ENCODE measurements around the gene CIAO3. TPM values are rescaled to one million over a fixed set of nuclear protein-coding genes. Genes with fewer than 3 reads are reported as not detected.
A peak's percentile ranks its signal among the peaks of the same experiment; 100 is the strongest.

Gene CIAO3
- total RNA-seq, 4 donors from 2014 or later = 19.4 to 33.3 (median 30.2) TPM

GRCh38 chr16:716200-716568, 24.6 kb downstream of the CIAO3 start:
- Histone ChIP-seq H3K9me3 (no peaks in the 10 kb centered on the region), H3K4me3 (peak overlapping the region; percentile 68 to 86 (median 83)), H3K36me3 (peaks cover 0 to 10% (median 3%) of the 10 kb centered on the region in 4 donors), H3K27me3 (peaks cover 0 to 20% (median 4%) of the 10 kb centered on the region in 4 donors), H3K27ac (replicated peaks in 1 of 4) (peak overlapping the region in 2 of 4 donors; percentile 50 to 63), H3K4me1 (peaks cover 36 to 76% (median 64%) of the 10 kb centered on the region in 4 donors)
- WGBS = 23% methylated on average over 4 of the region's 12 CpGs
- no peak for TF ChIP-seq CTCF (IDR thresholded peaks at IDR 0.05)
- no peak for TF ChIP-seq POLR2A (IDR thresholded peaks at IDR 0.05; ENCODE audit: low read depth)
- no peak for TF ChIP-seq POLR2AphosphoS5 (IDR thresholded peaks at IDR 0.05)
- TF ChIP-seq EP300 (IDR thresholded peaks at IDR 0.05) = no peak
- intact Hi-C loops (cut with DNase I) = no loop called here
- no peak for DNase-seq (ENCODE audit: extremely low spot score)

GRCh38 chr16:715477-716199, 25.2 kb downstream of the CIAO3 start:
- H3K4me1 ChIP-seq = peaks cover 36 to 79% (median 63%) of the 10 kb centered on the region in 4 donors
- H3K27me3 ChIP-seq = peaks cover 0 to 26% (median 10%) of the 10 kb centered on the region in 4 donors
- 60% methylated on average over 1 of the region's 74 CpGs for WGBS
- TF ChIP-seq POLR2A (IDR thresholded peaks at IDR 0.05; ENCODE audit: low read depth) (no peak), CTCF (IDR thresholded peaks at IDR 0.05) (no peak), EP300 (IDR thresholded peaks at IDR 0.05) (no peak), POLR2AphosphoS5 (IDR thresholded peaks at IDR 0.05) (no peak)
- H3K27ac ChIP-seq (replicated peaks in 1 of 4) = peak overlapping the region; percentile 42 to 66 (median 56)
- no peak for DNase-seq (ENCODE audit: extremely low spot score)
- H3K9me3 ChIP-seq = no peaks in the 10 kb centered on the region
- peaks cover 0 to 10% (median 3%) of the 10 kb centered on the region in 4 donors for H3K36me3 ChIP-seq
- intact Hi-C loops (cut with DNase I) = no loop called here
- peak overlapping the region; percentile 68 to 86 (median 83) for H3K4me3 ChIP-seq

- H3K36me3 ChIP-seq = peaks cover 0 to 10% (median 3%) of the 10 kb centered on the region in 4 donors
- peaks cover 31 to 78% (median 60%) of the 10 kb centered on the region in 4 donors for H3K4me1 ChIP-seq
- peak in 1 of 3 experiments; percentile 15 for TF ChIP-seq CTCF (IDR thresholded peaks at IDR 0.05)
- TF ChIP-seq POLR2AphosphoS5 (IDR thresholded peaks at IDR 0.05) = peak; percentile 15 to 36
- TF ChIP-seq EP300 (IDR thresholded peaks at IDR 0.05) = no peak
- no peak for TF ChIP-seq POLR2A (IDR thresholded peaks at IDR 0.05; ENCODE audit: low read depth)
- WGBS = 13% methylated on average over 6 of the region's 108 CpGs
- peak within 1 kb of the TSS; percentile 42 to 66 (median 56) for H3K27ac ChIP-seq (replicated peaks in 1 of 4)
- intact Hi-C loops (cut with DNase I) = no loop called here
- H3K27me3 ChIP-seq = peaks cover 0 to 34% (median 18%) of the 10 kb centered on the region in 4 donors
- H3K9me3 ChIP-seq = no peaks in the 10 kb centered on the region
- DNase-seq (ENCODE audit: extremely low spot score) = peak; percentile 95
- H3K4me3 ChIP-seq = peak within 1 kb of the TSS; percentile 68 to 86 (median 83)
These were observed 26.0 kb downstream of the CIAO3 start, which contains the start of gene METRN for GRCh38 chr16:714558-715476. TSS of gene METRN (plus strand) at chr16:715118. CDS start at chr16:715290, 172 bp downstream.

GRCh38 chr16:714079-714478, 26.7 kb downstream of the CIAO3 start:
- 62% methylated on average over 9 of the region's 11 CpGs for WGBS
- DNase-seq (ENCODE audit: extremely low spot score) = no peak
- peaks cover 0 to 10% (median 3%) of the 10 kb centered on the region in 4 donors for H3K36me3 ChIP-seq
- H3K27ac ChIP-seq (replicated peaks in 1 of 4) = no peak overlapping the region
- H3K9me3 ChIP-seq = no peaks in the 10 kb centered on the region
- H3K4me3 ChIP-seq = peak overlapping the region in 3 of 4 donors; percentile 68 to 86 (median 86)
- intact Hi-C loops (cut with DNase I) = no loop called here
- TF ChIP-seq CTCF (IDR thresholded peaks at IDR 0.05) (no peak), EP300 (IDR thresholded peaks at IDR 0.05) (no peak), POLR2A (IDR thresholded peaks at IDR 0.05; ENCODE audit: low read depth) (no peak), POLR2AphosphoS5 (IDR thresholded peaks at IDR 0.05) (no peak)
- peaks cover 24 to 76% (median 56%) of the 10 kb centered on the region in 4 donors for H3K4me1 ChIP-seq
- H3K27me3 ChIP-seq = peaks cover 0 to 41% (median 24%) of the 10 kb centered on the region in 4 donors

Measured in esophagus muscularis mucosa (tissue), 4 donors.